NCI-H1694 treated with DMSO at 0.1 percent for 48 hours (cell line): ENCODE results near the gene SMCO2.
"Not testable (repeated sequence)": the region's sequence is repeated elsewhere in the genome, so short reads cannot be mapped to it uniquely, and the experiment has no call there.

Experiments used
- DNase-seq: peaks from one replicate; lab custom pipeline; 2025; lab: John Stamatoyannopoulos, UW

SMCO2 gene

DNA sequence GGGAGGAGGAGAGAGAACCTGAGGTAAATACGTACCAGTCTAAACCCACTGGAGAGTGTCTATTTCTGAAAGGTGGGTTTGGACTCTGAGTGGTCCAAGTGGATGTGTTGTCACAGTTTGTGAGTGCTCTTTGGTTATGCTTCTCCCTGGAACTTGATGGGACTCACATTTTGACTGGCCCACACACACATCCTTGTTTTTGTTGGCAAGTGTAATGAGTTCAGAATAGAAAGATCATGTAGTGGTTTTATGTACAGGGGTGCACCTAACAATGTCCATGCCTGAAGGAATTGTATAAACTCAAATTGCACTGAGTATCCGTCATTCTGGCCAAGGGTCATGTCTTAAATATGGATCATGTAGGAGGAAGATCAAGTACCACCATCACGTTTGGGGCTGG, 82.3 kb downstream of the SMCO2 start:
- DNase-seq, result no peak

DNA sequence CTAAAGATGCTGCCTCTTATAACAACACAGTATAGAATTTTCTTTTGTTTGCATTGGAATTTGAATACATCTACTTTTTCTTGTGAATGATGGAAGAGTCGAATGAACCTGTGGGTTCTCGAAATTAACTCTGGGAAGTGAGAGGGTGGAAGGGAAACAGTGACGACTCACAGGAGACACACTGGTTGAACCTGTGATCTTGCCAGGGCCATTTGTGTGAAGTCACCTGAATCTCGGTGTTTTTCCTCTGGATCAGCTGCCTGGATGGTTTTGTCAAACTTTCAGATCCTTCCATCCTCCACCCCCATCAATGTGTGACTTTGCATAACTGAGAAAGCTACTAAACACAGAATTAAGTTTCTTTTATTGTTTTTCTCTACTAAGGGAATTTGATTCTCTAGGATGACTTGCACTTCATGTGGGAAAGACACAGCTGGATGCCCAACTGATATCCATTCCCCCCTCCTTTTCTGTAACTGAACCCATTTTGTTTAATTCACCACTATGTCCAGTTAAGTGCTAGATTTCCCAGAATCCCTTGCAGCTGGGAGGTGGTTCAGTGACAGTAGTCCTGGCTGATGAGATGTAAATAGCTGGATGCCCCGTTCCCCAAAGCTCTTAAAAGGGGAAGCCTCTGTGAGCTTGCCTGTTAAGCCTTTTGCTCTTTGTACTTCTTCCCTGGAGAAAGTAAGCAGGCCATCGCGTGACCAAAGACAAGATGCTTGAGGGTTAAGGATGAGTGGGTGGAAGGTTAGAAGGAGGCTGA, 83.8 kb downstream of the SMCO2 start:
- DNase-seq, result no peak

DNA sequence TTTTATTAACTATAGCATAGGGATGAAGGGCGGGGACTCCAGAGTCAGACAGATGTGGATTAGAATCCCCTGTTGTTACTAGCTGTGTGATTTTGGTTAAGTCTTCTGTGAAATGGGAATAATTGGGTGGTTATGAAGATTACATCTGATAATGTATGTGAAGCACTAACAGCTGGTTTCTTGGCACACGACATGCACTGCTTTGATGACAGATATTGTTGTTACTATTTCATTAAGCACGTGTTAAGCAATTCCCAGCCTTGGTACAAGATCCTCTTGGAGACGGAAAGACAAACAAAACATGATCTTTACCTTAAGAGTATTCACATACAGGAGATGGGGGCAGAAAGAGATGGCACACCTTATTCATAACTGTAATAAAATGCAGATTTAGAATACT, 85.4 kb downstream of the SMCO2 start:
- no peak for DNase-seq

DNA sequence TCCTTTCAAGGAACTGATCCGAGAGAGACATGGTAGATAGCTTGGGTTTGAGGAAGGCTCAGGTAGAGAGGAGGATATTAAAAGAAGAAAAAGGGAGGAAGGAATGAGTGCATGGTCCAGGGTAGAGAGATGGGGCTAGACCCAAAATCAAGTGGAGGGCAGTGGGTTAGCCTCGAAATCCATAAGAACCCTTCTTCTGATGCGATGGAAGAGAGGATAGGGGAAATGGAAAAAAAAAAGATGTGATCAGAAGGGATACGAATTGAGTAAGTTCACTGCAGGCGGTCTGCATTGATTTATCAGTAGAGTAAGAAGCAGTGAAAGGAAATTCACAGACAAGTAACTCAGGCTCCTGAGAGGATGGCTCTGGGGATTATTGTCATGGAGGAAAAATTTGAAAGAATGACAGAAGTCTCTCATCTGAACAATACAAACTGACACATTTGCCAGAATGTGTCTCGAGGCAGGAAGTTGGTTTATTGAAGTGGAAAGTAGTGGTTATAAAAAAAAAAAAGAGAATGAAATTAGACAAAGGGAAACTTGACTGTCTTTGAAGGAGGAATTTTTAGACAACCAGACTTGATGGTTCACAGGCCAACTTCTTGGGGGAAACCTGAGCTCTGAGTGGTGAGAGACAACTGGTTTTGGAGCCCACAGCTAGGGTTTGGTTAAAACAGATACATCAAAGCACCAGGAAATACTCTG, 87.7 kb downstream of the SMCO2 start:
- no peak for DNase-seq

DNA sequence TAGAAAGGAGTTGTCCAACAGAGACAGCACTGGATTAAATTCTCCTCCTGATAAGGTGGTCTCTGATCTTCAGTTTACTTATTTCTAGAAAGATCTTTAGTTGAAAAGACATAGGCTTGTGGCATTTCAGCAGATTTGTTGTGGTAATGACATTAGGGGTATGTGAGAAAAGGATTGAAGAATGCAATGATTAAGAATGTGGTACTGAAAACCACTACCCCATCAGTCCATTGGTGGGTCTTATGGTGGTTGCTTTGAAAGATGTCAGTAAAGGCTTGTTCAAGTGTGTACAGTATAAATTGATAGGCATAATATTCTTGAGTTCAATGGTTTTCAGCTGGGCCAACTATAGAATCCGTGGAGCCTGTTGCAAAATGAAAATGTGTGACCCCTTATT, 88.2 kb downstream of the SMCO2 start:
- no peak for DNase-seq

DNA sequence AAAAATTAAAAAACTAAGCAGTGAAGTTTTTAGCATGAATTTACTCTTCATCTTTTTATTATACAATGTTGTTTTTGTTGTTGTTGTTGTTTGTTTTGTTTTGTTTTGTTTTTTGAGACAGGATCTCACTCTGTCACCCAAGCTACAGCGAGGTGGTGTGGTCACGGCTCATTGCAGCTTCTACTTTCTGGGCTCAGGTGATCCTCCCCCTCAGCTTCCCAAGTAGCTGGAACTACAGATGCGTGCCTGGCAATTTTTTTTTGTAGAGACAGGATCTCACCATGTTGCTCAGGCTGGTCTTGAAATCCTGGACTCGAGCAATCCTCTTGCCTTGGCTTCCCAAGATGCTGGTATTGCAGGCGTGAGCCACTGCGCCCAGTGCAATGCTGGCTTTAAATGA, 88.8 kb downstream of the SMCO2 start:
- no peak for DNase-seq

DNA sequence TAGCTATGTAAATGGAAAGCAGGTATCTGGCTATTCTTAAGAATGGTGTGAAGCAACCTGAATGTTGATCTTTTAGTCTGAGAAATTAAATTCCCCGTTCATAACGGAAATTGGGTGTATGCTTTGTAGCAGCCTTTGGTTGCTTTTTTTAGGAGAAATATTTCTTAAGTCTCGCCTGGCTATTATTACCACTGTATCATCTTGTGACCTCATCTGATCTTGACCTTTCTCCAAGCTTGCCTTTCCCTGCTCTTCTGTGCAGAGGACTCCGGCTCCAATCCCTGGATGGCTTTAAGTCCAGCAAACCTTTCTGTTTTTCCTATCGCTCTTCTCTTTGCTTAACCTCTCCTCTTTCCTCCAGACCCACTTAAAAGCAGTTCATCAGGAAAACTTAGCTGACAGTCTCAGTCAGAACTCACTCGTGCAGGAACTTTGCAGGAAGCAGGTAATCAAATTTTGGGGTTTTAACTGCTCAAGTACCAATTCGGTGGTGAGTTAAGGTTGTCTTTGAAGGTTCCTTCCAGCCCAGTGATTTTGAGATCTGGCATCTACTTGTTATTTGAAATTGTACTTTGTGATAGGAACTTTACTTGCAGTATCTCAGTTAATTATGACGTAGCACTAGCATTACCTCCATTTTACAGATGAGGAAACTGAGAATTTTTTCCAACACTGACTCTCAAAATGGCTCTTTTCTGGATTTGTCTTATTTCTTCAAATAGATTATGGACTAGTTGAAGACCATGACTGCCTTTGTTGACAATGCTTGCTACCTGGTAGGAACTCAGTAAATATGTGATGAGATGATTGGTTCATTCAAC, 91.5 kb downstream of the SMCO2 start:
- DNase-seq, result no peak

DNA sequence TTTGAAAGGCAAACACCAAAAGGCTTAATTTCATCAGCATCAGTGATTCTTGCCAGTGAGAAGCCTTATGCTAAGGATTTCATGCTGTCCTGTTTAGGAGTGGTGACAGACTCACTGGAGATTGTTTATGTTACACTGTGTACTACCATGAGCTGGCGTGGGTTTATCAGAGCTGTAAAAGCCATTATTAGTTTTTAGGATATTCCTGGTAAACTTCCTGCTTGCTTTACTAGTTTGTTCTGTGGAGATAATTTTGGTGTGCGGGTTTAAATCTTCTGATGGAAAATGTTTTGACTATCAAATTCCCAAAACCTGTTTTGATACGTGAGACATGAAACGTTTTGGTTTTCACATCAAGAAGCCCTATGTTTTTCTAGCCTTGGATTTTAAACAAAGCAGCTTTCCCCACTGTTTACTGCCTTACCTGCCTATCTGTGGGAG, 92.7 kb downstream of the SMCO2 start:
- no peak for DNase-seq

DNA sequence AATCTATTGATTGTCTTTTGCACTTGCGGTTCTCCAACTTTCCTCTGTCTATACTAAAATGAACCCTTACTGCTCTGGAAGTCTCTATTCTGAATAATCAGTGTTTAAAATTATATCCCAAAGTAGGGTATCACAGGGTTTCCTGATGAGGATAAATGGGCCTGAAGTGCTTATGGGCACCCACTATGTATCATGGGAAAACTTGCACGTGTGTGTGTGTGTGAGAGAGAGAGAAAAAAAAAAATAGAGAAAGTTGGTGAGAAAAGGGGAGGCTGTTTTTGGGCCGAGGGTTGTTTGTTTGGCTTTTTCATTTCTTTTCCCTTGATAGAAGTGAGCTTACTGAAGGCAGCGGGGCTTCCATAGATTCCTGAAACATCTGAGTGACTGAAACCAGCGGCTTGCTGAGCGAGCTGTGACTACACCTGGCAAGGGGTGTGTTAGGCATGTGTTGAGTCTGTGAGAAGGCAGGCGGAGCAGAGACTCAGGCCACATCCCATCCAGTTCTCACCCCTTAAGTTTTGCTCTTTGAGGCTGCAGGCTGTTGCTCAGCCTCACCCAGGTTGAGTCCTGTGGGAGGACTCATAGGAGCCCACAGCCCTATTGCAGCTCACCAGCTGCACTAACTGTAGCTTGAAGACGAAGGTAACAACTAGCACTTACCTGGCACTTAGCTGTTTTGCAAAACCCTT, 94.6 kb downstream of the SMCO2 start:
- DNase-seq, result no peak

DNA sequence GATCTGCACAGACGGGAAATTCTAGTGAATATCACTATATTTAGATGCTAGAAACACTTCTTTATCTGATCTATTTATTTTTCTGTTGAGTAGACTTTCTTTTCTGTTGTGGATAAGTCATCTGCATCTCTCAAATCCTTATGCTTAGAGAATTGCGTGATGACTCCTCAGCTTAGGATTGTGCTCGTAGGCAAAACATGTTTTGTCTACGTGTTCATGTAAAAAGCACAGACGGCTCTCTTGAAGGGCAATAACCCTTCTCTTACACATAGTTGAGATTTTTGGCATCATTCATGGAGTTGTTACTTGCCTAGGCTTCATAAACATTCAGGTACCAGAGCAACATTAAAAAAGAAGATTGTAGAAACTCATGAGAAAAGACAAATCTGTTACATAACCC, 96.1 kb downstream of the SMCO2 start:
- DNase-seq, result no peak

DNA sequence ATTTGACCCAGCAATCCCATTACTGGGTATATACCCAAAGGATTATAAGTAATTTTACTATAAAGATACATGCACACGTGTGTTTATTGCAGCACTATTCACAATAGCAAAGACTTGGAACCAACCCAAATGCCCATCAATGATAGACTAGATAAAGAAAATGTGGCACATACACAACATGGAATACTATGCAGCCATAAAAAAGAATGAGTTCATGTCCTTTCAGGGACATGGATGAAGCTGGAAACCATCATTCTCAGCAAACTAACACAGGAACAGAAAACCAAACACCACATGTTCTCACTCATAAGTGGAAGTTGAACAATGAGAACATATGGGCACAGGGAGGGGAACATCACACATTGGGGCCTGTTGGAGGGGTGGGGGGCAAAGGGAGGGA, 98.3 kb downstream of the SMCO2 start:
- DNase-seq, result not testable (repeated sequence)

DNA sequence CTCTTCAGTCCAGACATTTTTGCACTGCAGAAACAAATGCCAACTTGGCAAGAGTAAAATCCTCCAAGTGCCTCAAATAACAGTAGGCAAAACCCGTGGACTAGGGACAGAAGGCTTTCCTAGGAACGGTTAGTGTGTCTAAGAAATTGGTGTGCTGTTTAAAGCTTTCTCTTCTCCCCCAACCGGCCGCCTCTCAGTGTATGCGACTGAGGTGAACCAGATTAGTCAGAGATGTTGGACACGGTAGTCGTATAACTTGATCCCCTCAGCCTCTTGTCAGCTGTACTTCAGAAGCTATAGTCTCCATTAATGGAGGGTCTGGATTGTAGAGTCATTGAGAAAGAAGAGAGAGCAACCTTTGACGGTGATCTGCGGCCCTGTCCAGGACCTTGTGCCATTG, 99.1 kb downstream of the SMCO2 start:
- DNase-seq, result no peak

DNA sequence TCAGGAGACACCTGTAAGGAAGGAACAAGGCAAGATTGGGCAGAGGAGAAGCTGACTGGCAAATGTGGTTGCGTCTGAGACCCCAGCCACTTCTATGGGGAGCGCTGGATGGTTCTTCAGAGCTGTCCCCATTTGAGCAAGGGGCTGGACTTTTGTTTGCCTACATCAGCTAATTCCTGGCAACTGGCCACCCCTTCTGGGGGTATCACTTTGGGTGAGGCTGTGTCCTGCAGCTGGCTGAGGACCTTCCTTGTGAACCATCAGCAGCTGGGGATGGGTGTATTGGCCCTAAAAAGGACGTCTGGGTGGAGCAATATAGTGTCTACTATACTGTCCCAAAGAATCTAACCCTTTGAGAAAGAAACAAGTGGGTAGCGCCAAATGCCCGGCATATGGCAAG, 101.1 kb downstream of the SMCO2 start:
- DNase-seq, result no peak

DNA sequence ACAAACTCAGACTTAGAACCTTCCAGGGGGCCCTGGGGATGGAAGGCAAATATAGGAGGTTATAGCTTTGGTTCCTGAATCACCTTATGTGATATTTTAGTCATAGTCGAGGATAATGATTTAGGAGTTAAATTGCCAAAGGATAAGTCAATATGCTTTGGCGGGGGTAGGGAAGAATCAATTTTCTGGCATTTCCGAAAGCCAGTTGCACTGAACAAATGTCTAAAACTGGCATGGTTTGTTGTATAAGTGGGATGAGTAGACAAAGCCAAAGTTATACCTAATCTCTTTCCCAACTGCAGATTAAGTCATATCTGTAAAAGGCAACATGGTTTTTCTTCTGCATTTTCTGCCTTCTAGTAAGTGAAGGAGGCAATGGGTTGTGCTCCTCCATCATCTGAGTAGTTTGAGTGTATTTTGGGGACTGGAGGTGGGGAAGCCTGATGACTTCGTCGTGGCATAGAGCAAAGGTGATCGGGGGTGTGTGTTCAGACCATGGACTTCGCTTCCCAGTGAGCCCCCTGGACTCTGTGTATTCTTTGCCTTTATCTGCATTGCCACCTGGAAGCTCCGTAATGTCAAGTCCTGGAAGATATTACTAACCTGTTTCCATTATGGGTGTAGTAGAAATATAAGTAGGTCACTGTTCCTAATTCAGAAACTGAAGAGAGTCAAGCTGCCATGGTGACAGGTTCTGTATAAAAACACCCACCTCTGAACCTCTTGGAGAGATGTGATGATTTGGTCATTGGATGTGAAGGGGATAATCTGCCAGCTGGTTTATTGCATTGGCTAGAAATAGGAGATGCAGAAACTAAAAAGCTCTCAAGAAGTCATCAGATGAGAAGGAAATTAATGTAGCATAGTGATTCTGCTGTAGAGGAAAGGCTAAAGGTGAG, 102.0 kb downstream of the SMCO2 start:
- DNase-seq, result no peak

DNA sequence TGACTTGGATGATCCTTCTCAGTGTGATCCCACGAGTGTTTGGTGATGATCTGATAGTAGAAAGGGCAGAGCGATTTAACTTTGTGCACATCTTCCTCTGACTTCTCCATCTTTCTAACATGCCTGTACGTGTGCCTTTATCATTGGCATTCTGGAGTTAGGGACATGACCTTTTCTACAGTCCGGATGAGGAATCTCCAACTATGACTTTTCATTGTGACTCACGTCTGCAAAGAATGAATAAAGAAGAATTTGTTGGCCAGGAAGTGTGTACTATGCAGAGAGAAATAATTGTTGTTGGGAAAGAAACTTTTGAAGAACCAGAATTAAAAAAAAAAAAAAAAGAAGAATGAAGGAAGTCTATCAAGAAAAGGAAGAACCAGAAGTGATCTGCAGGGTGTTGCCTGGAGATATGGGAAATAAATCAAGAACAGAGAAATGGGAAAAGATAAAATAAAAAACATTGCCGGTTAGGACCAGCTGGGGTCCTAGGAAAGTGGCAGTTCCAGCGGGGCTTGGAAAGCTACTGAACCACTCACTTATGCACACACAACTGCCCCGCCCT, 102.8 kb downstream of the SMCO2 start:
- DNase-seq, result no peak

DNA sequence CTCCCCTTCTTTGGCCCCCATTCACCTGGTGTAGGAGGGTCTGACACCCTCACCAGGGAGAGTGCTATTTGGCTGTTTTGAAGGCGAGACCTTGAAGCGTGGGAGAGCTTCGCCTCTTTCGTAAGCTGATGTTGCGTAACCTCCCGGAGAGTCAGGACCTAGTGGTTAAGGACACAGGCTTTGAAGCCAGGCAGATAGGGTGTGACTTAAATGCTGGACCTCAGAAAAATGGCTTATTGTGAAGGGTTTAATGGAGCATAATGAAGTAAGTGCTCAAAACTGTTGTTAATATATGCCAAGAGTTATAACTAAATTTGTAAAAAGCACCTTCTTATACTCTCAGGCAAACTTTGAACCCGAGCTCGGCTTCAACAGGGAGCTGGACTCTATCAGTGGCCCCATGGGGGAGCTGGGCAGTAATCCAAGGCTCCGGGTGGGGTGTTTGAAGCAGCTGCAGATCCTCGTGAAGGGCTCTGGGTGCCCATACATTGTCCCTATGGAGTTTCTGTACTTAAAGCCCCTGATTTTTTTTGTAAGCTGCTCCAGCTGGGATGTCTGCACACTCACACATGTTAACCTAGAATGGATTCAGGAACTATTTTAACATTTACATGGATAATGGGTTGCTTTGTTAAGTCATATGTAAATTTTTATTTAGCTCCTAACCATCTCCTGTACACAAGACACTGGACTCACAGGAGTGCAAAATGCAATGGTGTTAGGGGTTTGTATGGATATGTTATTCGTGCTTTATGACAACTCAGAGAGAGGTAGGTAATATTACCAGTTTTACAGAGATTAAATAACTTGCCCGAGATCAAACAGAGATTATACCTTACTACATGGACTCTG, 103.5 kb downstream of the SMCO2 start:
- no peak for DNase-seq

DNA sequence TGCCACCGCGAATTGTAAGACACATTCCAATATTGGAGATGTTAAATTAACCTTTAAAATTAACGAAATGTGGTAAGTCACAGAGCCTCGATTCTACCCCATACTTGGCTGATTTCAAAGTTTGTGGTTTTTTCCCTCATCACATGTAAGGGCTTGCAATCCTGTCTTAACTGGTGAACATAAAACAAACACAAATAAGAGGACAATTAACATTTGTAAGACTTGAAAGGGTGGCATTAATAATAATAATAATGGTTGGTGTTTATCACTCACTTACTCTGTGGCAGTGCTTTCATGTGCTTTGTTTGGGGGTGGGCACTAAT, 104.1 kb downstream of the SMCO2 start:
- no peak for DNase-seq

DNA sequence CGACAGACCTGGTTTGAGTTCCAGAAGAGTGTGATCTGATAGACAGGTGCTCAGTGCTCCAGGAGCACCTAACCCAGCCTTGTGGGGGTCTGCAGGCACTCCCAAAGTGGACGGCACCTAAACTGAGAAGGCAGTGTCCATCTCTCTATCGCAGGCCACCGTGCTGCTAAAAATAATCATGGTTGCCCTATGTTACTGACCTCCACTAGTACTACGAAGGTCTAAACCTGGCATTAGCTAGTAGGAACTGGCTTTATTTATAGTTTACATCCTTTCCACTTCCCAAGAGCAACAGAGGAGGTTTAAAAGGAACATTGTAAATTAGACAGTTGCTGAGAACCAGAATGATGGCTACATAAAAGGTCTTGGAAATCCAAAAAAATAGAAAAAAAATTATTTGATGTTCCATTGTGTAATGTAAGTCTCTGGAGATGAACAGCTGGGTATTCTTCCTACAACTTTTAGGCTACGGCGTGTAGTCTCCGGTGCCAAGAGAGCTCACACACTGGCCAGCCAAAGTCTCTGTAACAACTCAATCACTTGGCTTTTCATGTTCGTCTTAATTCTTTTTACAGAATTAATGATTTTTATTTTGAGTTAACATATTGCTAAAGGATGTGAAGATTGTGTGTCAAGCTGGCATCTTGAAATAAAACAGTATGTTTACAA, 104.8 kb downstream of the SMCO2 start:
- DNase-seq, result no peak
